K562 (cell line): ENCODE measurements around the gene BIN1. TPM values are rescaled to one million over a fixed set of nuclear protein-coding genes. Genes with fewer than 3 reads are reported as not detected.

Source experiments
- ATAC-seq: fragments of 200-7000 bp; cut with Tn5 transposase; 3 replicates; pipeline ENCODE4 v1.9.1; 2020; ENCODE audit warnings: moderate library complexity
- Bru-seq: library from RNA; stranded (reverse); fragments of 400-500 nt; gene quantifications from one replicate; lab custom pipeline; 2021; lab: Mats Ljungman, UMichigan
- BruChase-seq, 2 experiments: library from RNA; stranded (reverse); fragments of 400-500 nt; gene quantifications; one replicate each; lab custom pipeline; 2021; lab: Mats Ljungman, UMichigan
- BruUV-seq: library from RNA; stranded (reverse); fragments of 400-500 nt; replicated peaks from 2 replicates; lab custom pipeline; 2021; lab: Mats Ljungman, UMichigan
- CTCF ChIA-PET: fragments of 300-600 bp; formaldehyde crosslinking; extraction: SDS; loops from one replicate; lab custom pipeline; 2021; ENCODE audit warnings: low intra/inter-chr PET ratio; lab: Yijun Ruan, JAX
- POLR2A ChIA-PET: fragments of 300-600, 350-650 bp; sonication (Branson Sonifier 250); formaldehyde crosslinking; extraction: SDS; loops from one replicate; lab custom pipeline; 2021; ENCODE audit warnings: antibody characterized with exemption, inconsistent platforms; lab: Yijun Ruan, JAX
- DNase-seq, 4 experiments: peaks; one replicate each; pipeline versions ENCODE4 v3.0.0 to v3.0.0-alpha.2; 2011 to 2018; ENCODE audit warnings: low spot score in 3 of 4, mixed read lengths in 3 of 4; ENCODE audit errors: extremely low read depth in 1 of 4
- FAIRE-seq: peaks from 2 replicates; lab custom pipeline; 2011; peaks lifted over from hg19 to GRCh38; lab: Jason Lieb, UNC
- H2AFZ ChIP-seq: 2 replicates; pipeline ENCODE4 v1.6.0; 2011; ENCODE audit warnings: low read depth, low read length, control low read depth, inconsistent platforms
- H3K27ac ChIP-seq: fragments of 200-600 bp; 3 replicates; pipeline ENCODE4 v1.8.0; 2011; ENCODE audit warnings: low read depth, mild to moderate bottlenecking, control low read depth, inconsistent platforms, low read length, moderate library complexity, mixed read lengths; ENCODE audit errors: extremely low read depth
- H3K27me3 ChIP-seq, 2 experiments: fragments of 300-600 bp in 1 of 2; 2 replicates in 1 of 2; 3 replicates in 1 of 2; pipeline versions ENCODE4 v1.6.0 to v1.8.0; 2011; ENCODE audit warnings: inconsistent platforms in 2 of 2, low read length in 2 of 2, mild to moderate bottlenecking in 1 of 2, mixed read lengths in 1 of 2, moderate library complexity in 1 of 2; ENCODE audit not compliant: control insufficient read depth in 2 of 2, insufficient read depth in 2 of 2
- H3K36me3 ChIP-seq: fragments of 300-600 bp; 3 replicates; pipeline ENCODE4 v1.8.0; 2011; ENCODE audit warnings: mild to moderate bottlenecking, low read length, inconsistent platforms; ENCODE audit not compliant: control insufficient read depth, insufficient read depth
- H3K4me1 ChIP-seq, 2 experiments: fragments of 200-600 bp in 1 of 2; replicated peaks in 1 of 2; 2 replicates in 1 of 2; 3 replicates in 1 of 2; pipeline versions ENCODE4 v1.5.1 to v1.8.0; 2011; ENCODE audit warnings: inconsistent platforms in 2 of 2, low read length in 2 of 2, mild to moderate bottlenecking in 1 of 2, mixed read lengths in 1 of 2, moderate library complexity in 1 of 2; ENCODE audit not compliant: control insufficient read depth in 2 of 2, insufficient read depth in 2 of 2
- H3K4me2 ChIP-seq: 2 replicates; pipeline ENCODE4 v1.6.1; 2011; ENCODE audit warnings: low read length, control low read depth, inconsistent platforms, mixed read lengths; ENCODE audit not compliant: insufficient read depth
- H3K4me3 ChIP-seq: fragments of 200-600 bp; sonication (generic), shearing (Covaris generic); 2 replicates; pipeline ENCODE4 v1.5.1; 2016; ENCODE audit warnings: control low read depth, inconsistent platforms
- H3K79me2 ChIP-seq: fragments of 200-600 bp; 3 replicates; pipeline ENCODE4 v1.8.0; 2011; ENCODE audit warnings: low read length, inconsistent platforms; ENCODE audit not compliant: control insufficient read depth, insufficient read depth
- H3K9ac ChIP-seq, 2 experiments: 2 replicates each; pipeline versions ENCODE4 v1.6.0 to v1.6.1; 2011; ENCODE audit warnings: low read depth in 2 of 2, low read length in 2 of 2, control low read depth in 1 of 2, inconsistent platforms in 1 of 2, mild to moderate bottlenecking in 1 of 2, mixed read lengths in 1 of 2; ENCODE audit not compliant: insufficient read depth in 1 of 2
- H3K9me1 ChIP-seq: one replicate; pipeline ENCODE4 v1.6.0; 2011; ENCODE audit warnings: inconsistent platforms, mild to moderate bottlenecking, low read length, moderate library complexity; ENCODE audit not compliant: control insufficient read depth, insufficient read depth
- H3K9me3 ChIP-seq: replicated peaks from 2 replicates; pipeline ENCODE4 v1.5.1; 2011; ENCODE audit warnings: low read depth, low read length, inconsistent platforms; ENCODE audit not compliant: control insufficient read depth, insufficient read depth
- H4K20me1 ChIP-seq: replicated peaks from 2 replicates; pipeline ENCODE4 v1.6.1; 2011; ENCODE audit warnings: low read length, inconsistent platforms, mixed read lengths; ENCODE audit not compliant: control insufficient read depth, insufficient read depth
- ELF4 ChIP-seq: fragments of 450-650 bp; formaldehyde crosslinking; IDR thresholded peaks from 2 replicates; pipeline ENCODE4 v1.4.0; 2022; ENCODE audit warnings: missing genetic modification characterization
- HDAC3 ChIP-seq: fragments of 450-650 bp; IDR thresholded peaks from 2 replicates; pipeline ENCODE4 v1.6.1; 2018; ENCODE audit warnings: borderline replicate concordance, mild to moderate bottlenecking, moderate library complexity; ENCODE audit not compliant: partially characterized antibody
- PCBP1 ChIP-seq: fragments of 200-400 bp; formaldehyde crosslinking; IDR thresholded peaks from 2 replicates; pipeline ENCODE4 v1.6.1; 2018; ENCODE audit warnings: mild to moderate bottlenecking, low read depth, low read length; ENCODE audit not compliant: poor library complexity, severe bottlenecking
- PCBP2 ChIP-seq: fragments of 200-400 bp; formaldehyde crosslinking; IDR thresholded peaks from 2 replicates; pipeline ENCODE4 v1.6.1; 2018; ENCODE audit warnings: low read length, low read depth, mild to moderate bottlenecking, moderate library complexity; ENCODE audit not compliant: poor library complexity, severe bottlenecking
- PRPF4 ChIP-seq: fragments of 200-400 bp; formaldehyde crosslinking; IDR thresholded peaks from one replicate; pipeline ENCODE4 v1.6.1; 2017; ENCODE audit warnings: low read length, low read depth, mild to moderate bottlenecking; ENCODE audit not compliant: insufficient read depth, poor library complexity, severe bottlenecking
- SNIP1 ChIP-seq: fragments of 450-650 bp; IDR thresholded peaks from 2 replicates; pipeline ENCODE4 v1.7.1; 2017; ENCODE audit warnings: low read depth, mild to moderate bottlenecking
- SRF ChIP-seq, 2 experiments: fragments of 250-450, 450-650 bp in 1 of 2; sonication (Bioruptor Pico) in 1 of 2; sonication (generic) in 1 of 2; formaldehyde crosslinking; IDR thresholded peaks; 2 replicates each; pipeline versions ENCODE4 v1.5.0 to v1.5.1; 2020 to 2022; ENCODE audit warnings: mild to moderate bottlenecking in 1 of 2, missing genetic modification reagents in 1 of 2
- XRCC3 ChIP-seq: fragments of 450-650 bp; IDR thresholded peaks from 2 replicates; pipeline ENCODE4 v1.6.1; 2017; ENCODE audit warnings: mild to moderate bottlenecking, moderate library complexity
- ZNF143 ChIP-seq: sonication (generic); formaldehyde crosslinking; IDR thresholded peaks from 2 replicates; pipeline ENCODE4 v1.9.0; 2022; ENCODE audit warnings: mild to moderate bottlenecking, missing genetic modification reagents
- WGBS: fragments of 100-300 bp; shearing (Covaris generic); methylation state at CpG from one replicate; pipeline ENCODE4 v1.1.6; 2016; ENCODE audit warnings: low coverage, mixed read lengths; ENCODE audit not compliant: insufficient coverage; ENCODE audit errors: missing lambda C conversion rate; 5-methylcytosine and 5-hydroxymethylcytosine counted together
- in situ Hi-C: fragments of 300-500 bp; cut with MboI; formaldehyde crosslinking; loops from 4 replicates; pipeline ENCODE4 v1.15.0; 2018; ENCODE audit warnings: inconsistent platforms, mixed read lengths
- intact Hi-C: fragments of 100-400 bp; cut with micrococcal nuclease; formaldehyde crosslinking; loops from 2 replicates; pipeline ENCODE4 v1.14.2; 2022
- long read RNA-seq, 3 experiments: library from polyadenylated mRNA in 2 of 3; library from RNA in 1 of 3; unstranded in 2 of 3; stranded (forward) in 1 of 3; transcript quantifications; one replicate each; pipeline ENCODE4 v2.0.0, GENCODE V29; 2019 to 2022
- polyA minus RNA-seq, 3 experiments: library from RNA; depleted of rRNA, polyadenylated mRNA; stranded (reverse); fragments of >200 nt; gene quantifications; 2 replicates each; pipeline ENCODE4 v1.2.3, GENCODE V29; 2011
- polyA plus RNA-seq, 8 experiments: library from polyadenylated mRNA; depleted of rRNA in 4 of 8; stranded (reverse) in 5 of 8; unstranded in 3 of 8; fragments of >200 nt; fragmentation: Nextera tagmentation in 2 of 8; fragmentation: Illumina TruSeq in 1 of 8; extraction: Ambion mirVana in 2 of 8; extraction: Trizol in 1 of 8; gene quantifications; 2 replicates each; pipeline versions ENCODE4 v1.2.1 to v1.2.3, GENCODE V29; 2011 to 2014; ENCODE audit warnings: inconsistent platforms in 1 of 8, missing spikeins in 1 of 8
- total RNA-seq, 7 experiments: library from RNA; depleted of rRNA in 6 of 7; stranded (reverse); fragments of >200 nt in 6 of 7; fragmentation: Illumina TruSeq in 2 of 7; extraction: Trizol in 2 of 7; gene quantifications; 2 replicates each; pipeline versions ENCODE4 v1.2.1 to v1.2.3, GENCODE V29; 2011 to 2021; ENCODE audit warnings: low replicate concordance in 1 of 7
- TF ChIP-seq, protein P1 (sequence below): fragments of 200-800 bp; sonication (Bioruptor generic); IDR thresholded peaks from 2 replicates; pipeline ENCODE4 v1.6.1; 2017; ENCODE audit warnings: missing genetic modification characterization, missing compliant biosample characterization

The BIN1 gene, protein sequence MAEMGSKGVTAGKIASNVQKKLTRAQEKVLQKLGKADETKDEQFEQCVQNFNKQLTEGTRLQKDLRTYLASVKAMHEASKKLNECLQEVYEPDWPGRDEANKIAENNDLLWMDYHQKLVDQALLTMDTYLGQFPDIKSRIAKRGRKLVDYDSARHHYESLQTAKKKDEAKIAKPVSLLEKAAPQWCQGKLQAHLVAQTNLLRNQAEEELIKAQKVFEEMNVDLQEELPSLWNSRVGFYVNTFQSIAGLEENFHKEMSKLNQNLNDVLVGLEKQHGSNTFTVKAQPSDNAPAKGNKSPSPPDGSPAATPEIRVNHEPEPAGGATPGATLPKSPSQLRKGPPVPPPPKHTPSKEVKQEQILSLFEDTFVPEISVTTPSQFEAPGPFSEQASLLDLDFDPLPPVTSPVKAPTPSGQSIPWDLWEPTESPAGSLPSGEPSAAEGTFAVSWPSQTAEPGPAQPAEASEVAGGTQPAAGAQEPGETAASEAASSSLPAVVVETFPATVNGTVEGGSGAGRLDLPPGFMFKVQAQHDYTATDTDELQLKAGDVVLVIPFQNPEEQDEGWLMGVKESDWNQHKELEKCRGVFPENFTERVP
- 1.2 and 1.6 TPM in 2 replicates for total RNA-seq (2011; cell fraction: chromatin; rRNA removed; ENCODE audit: low replicate concordance)
- total RNA-seq (2011; cell fraction: nucleolus; rRNA removed): 2.5 and 3.7 TPM in 2 replicates
- total RNA-seq (2011; cell fraction: nucleoplasm; rRNA removed): 1.1 and 2.7 TPM in 2 replicates
- total RNA-seq (2014; rRNA removed) (2.0 and 3.2 TPM in 2 replicates), total RNA-seq (2014; rRNA removed; fragmentation: Illumina TruSeq; extraction: Trizol) (0.10 and 0.22 TPM in 2 replicates), total RNA-seq (2015; rRNA removed; fragmentation: Illumina TruSeq; extraction: Trizol) (0.62 and 0.79 TPM in 2 replicates), total RNA-seq (2021) (1.7 and 2.8 TPM in 2 replicates), polyA plus RNA-seq (2011; rRNA removed) (0.47 and 1.5 TPM in 2 replicates), polyA plus RNA-seq (2014; fragmentation: Illumina TruSeq; extraction: Trizol) (0.97 and 2.2 TPM in 2 replicates), polyA plus RNA-seq (2014; fragmentation: Nextera tagmentation; extraction: Ambion mirVana) (under 1 TPM in 1 of 2 experiments, not detected in 1; 0.04 TPM), polyA plus RNA-seq (2014; rRNA removed) (1.6 and 2.2 TPM in 2 replicates), polyA minus RNA-seq (2011; rRNA and poly(A)+ RNA removed) (0.32 and 0.57 TPM in 2 replicates), Bru-seq, nascent RNA (percentile 22 among the genes with signal in this experiment), BruChase-seq, experiment 1, labeled RNA remaining after a 2-hour chase (percentile 16 among the genes with signal in this experiment), BruChase-seq, experiment 2, labeled RNA remaining after a 6-hour chase (percentile 14 among the genes with signal in this experiment)
- 1.5 and 2.1 TPM in 2 replicates for polyA plus RNA-seq (2011; cell fraction: cytosol; rRNA removed)
- polyA plus RNA-seq (2011; cell fraction: nucleus; rRNA removed): 2.0 TPM in 2 replicates
- 1.5 and 2.9 TPM in 2 replicates for polyA plus RNA-seq (2012)
- polyA minus RNA-seq (2011; cell fraction: cytosol; rRNA and poly(A)+ RNA removed): 1.4 and 2.1 TPM in 2 replicates
- 1.4 and 1.6 TPM in 2 replicates for polyA minus RNA-seq (2011; cell fraction: nucleus; rRNA and poly(A)+ RNA removed)
- long read RNA-seq, experiment 1, partial matches to known transcripts: 1 of 7 reads
- long read RNA-seq, experiment 1, other reads (novel, unspliced or antisense): 6 of 7 reads
- long read RNA-seq, experiment 2, partial matches to known transcripts: 0 of 4 reads
- long read RNA-seq, experiment 2, other reads (novel, unspliced or antisense): 4 of 4 reads
- long read RNA-seq, experiment 3, partial matches to known transcripts: 0 of 2 reads
- long read RNA-seq, experiment 3, other reads (novel, unspliced or antisense): 2 of 2 reads

DNA sequence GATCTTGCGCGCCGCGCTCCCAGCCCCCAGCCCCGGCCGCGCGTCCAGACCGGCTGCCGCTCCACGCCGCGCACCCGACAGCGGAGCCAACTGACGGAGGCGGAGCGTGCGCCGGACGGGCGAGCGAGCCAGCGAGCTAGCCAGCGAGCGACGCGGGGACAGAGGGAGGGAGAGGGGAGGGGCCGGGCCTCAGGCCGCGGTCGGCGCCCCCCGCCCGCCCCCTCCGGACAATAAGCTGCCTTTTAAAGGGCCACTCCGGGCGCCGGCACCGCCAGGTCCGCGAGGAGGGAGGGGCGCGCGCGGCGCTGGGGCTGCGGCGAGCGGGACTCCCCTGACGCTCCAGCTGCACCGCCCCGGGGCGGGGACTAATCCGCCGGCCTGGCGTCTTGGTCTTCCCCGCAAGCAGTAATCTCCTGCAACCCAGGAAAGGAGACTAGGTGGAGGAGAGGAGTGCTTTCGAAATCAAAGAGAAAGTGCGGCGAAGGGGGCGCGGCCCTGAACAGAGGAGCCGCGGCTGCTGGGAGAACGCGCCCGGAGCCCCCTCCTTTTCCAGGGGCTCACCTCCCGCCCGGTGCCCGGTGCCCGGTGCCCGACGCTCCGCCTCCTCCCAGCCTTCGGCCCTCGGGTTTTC, at the start of gene BIN1:
Gene BIN1 (minus strand): TSS at position 164 of the 631 bp plus-strand sequence. CDS start 211 bp downstream, outside the sequence.
- ATAC-seq (peak; percentile 82), DNase-seq (peak; percentile 44 to 69 (median 64)), FAIRE-seq (no peak)
- Histone ChIP-seq H3K4me1 (peaks cover 0 to 20% of the 10 kb centered on the region in 2 experiments; a peak in 2 of 5 replicates), H3K4me2 (no peak within 1 kb of the TSS), H3K9me1 (no peaks in the 10 kb centered on the region), H3K27ac (no peak within 1 kb of the TSS), H3K9me3 (no peaks in the 10 kb centered on the region), H3K27me3 (peaks cover 22 to 69% of the 10 kb centered on the region in 2 experiments), H2AFZ (no peak within 1 kb of the TSS), H3K36me3 (no peaks in the 10 kb centered on the region), H3K9ac (peak within 1 kb of the TSS in 1 of 2 experiments; percentile 52; a peak in 2 of 4 replicates), H3K79me2 (no peaks in the 10 kb centered on the region), H3K4me3 (peak within 1 kb of the TSS; percentile 35), H4K20me1 (no peaks in the 10 kb centered on the region; the same call in 1 of the 2 replicates)
- POLR2A ChIA-PET: interaction anchor here (0.6 kb wide), 1 partner anchor 135 kb away, joined by 3 read pairs; no protein-coding TSS in a partner anchor
- intact Hi-C loops (no loop called here), in situ Hi-C loops (no loop called here)
- BruUV-seq: no TSS peak
- WGBS: 3% methylated on average over 27 of the region's 77 CpGs
- CTCF ChIA-PET: no interaction called here
- TF ChIP-seq ELF4 (CRISPR knock-in tag) (no peak), ZNF143 (no peak), PCBP1 (peak; percentile 5), PCBP2 (no peak), PRPF4 (no peak), XRCC3 (no peak), SRF (CRISPR knock-in tag; IDR thresholded peaks at IDR 0.05) (no peak), SNIP1 (no peak), HDAC3 (no peak)
- TF ChIP-seq, protein P1, sequence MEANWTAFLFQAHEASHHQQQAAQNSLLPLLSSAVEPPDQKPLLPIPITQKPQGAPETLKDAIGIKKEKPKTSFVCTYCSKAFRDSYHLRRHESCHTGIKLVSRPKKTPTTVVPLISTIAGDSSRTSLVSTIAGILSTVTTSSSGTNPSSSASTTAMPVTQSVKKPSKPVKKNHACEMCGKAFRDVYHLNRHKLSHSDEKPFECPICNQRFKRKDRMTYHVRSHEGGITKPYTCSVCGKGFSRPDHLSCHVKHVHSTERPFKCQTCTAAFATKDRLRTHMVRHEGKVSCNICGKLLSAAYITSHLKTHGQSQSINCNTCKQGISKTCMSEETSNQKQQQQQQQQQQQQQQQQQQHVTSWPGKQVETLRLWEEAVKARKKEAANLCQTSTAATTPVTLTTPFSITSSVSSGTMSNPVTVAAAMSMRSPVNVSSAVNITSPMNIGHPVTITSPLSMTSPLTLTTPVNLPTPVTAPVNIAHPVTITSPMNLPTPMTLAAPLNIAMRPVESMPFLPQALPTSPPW (CRISPR knock-in tag): peak; percentile 39; the same call in 1 of the 2 replicates
